GM19467 (cell line): ENCODE data around the gene ORC1.

Experiments
- ATAC-seq: cut with Tn5 transposase; IDR thresholded peaks from one replicate; pipeline ENCODE4 v1.9.1; 2021; ENCODE audit warnings: mild to moderate bottlenecking, moderate library complexity; ENCODE audit not compliant: unreplicated experiment

Gene ORC1

DNA sequence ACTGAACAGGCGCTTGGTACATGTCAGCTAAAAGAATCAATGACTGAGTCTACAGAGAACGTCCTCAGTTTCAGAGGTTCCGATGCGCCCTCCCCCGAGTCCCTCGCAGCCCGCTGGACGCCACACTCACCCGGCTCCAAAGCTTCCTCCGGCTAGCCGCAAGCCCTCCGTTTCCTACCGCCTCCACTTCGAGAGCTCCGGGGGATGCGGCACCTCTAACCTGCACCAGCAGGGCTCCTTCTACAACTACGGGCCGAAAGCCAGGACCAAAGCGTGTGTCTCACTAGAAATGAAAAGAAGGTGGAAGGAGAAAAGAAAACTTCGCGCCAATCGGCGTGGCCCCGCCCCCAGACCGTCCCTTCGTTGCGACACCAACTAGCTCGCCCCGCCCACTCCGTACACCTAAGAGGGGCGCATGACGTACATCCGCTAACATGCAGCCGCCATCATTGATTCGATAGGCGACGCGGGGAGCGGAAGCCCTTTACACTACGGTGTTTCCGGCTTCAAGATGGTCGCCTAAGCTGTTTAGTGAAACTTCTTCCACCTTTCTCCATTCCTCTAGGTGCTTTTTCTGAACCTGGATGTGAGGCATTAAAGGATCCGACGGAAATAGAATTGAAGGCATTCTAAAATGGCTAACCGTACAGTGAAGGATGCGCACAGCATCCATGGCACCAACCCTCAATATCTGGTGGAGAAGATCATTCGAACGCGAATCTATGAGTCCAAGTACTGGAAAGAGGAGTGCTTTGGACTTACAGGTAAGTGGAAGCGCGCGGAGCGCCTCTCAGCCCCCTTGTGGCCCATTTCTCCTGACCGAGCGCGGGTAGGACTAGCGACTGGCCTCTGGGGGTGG is at the start of gene ORC1, which contains the start of gene PRPF38A:
TSS of gene ORC1 (minus strand) at position 308 of the 859 bp plus-strand sequence. CDS start 2,200 bp downstream, outside the sequence.
TSS of gene PRPF38A (plus strand) at position 487 of the 859 bp plus-strand sequence. CDS start at position 635, 148 bp downstream.
- peak; percentile 92 for ATAC-seq

DNA sequence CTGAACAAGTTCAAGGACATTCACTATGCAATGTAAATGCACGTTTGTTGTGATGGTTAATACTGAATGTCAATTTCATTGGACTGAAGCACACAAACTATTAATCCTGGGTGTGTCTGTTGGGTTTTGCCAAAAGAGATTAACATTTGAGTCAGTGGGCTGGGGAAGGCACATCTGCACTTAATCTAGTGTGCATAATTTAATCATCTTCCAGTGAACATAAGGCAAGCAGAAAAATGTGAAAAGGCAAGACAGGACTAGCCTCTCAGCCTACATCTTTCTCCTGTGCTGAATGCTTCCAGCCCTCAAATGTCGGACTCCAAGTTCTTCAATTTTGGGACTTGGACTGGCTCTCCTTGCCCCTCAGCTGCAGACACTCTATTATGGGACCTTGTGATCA is 40.2 kb upstream of the ORC1 start:
- no peak for ATAC-seq

DNA sequence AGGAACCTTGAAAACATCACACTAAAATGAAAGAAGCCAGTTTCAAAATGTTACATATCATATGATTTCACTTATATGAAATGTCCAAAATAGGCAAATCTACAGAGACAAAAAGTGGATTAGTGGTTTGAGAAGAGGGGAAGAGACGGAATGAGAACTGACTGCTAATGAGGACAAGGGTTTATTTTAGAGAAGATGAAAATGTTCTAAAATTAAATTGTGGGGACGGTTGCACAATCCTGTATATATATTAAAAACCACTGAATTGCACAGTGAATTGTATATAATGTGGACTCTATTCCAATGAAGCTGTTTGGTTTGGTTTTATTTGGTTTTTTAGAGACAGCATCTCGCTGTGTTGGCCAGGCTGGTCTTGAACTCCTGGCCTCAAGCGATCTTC is 35.8 kb upstream of the ORC1 start:
- ATAC-seq: no peak

DNA sequence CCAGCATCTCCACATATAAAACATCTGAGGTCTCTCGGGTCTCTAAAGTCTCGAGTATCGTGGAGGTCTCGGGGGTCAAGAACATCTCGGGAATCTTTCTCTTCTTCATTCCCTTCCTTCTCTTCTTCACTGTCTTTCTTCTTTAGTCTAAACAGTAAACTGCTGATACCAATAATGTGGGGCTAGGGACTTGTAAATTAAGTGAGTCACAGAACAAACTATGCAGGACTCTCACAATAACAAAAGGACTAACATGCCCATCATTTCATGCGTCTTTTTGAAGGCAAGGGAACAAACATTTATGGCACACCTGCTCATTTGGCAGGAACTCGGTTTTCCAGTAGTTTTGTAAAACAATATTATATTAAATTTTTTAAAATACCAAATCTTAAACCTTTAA is 32.6 kb upstream of the ORC1 start:
- ATAC-seq: no peak

DNA sequence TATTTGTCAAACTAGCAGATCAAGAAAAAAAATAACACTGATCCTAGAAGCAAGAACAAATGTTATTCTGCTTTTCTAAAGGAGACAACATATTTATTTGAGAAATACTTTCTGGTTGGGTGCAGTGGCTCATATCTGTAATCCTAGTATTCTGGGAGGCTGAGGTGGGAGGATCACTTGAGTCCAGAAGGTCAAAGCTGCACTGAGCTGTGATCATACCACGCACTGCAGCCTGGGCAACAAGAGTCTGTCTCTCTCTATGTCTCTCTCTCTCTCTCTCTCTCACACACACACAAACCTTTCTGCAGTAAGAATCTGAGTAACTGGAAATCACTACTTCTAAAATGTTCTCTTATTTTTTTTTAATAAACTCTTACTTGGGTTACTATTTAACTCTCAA is 31.4 kb upstream of the ORC1 start:
- no peak for ATAC-seq

DNA sequence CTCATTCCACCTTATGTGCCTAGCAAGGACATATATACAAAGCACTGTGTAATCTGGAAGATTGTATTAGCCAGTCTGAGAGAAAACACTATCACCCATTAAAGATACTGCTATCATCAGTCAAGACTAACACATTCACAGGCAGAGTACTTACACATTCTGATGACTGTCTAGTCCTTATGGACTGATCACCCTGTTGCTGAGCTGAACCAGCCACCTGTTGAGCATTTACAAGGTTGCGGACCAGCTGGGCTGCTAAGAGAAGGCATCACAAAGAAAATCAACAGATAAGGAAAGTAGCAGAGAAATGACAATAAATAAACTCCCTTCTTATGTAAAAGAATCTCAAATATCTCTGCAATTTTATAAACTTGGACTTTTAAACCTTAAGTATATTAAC is 31.0 kb upstream of the ORC1 start:
- no peak for ATAC-seq

DNA sequence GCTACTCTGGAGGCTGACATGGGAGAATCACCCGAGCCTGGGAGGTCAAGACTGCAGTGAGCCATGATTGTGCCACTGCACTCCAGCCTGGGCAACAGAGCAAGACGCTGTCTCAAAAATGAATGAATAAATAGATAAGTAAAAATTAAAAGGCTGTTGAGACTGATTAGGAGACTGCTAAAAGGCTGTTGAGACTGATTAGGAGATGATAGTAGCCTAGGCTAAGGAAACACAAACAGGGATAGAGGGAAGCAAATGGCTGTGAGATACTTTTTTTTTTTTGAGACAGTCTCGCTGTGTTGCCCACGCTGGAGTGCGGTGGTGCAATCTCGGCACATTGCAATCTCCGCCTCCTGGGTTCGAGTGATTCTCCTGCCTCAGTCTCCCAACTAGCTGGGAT is 28.6 kb upstream of the ORC1 start:
- no peak for ATAC-seq

DNA sequence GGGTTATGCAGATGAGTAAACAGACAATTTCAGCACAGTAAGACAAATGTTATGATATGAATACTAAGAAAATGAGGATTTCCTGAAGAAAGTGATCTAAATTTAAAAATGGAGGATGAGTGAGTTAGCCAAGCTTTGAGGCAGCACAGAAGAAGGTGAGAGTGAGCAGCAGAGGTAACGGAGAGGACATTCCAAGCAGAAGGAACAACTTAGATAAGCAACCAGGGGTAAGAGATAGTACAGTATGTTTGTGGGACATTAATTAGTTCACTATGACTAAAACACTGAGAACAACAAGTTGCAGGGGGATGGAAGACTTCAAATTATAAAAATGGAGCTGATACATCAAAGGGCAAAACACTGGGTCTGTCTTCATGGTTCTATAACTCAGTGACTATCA is 22.9 kb upstream of the ORC1 start:
- ATAC-seq: no peak

DNA sequence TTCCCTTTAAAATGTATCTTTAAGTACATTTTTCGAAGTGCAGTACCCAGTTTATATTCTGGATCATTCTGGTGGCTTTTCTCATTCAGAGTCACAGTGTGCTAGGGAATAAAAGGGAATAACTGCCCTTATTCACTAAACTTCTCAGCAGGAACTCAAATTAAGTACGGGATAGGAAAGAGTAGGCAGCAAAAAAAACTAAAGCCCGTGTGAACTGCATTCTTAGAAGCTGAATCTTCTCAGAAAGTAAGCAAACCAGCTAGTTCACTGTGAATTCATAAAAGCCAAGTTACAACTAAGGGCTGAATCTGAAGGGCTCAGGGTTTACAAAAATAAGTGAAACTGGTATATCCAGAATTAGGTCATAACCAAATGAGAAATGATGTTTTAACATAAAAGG is 22.1 kb upstream of the ORC1 start:
- no peak for ATAC-seq

DNA sequence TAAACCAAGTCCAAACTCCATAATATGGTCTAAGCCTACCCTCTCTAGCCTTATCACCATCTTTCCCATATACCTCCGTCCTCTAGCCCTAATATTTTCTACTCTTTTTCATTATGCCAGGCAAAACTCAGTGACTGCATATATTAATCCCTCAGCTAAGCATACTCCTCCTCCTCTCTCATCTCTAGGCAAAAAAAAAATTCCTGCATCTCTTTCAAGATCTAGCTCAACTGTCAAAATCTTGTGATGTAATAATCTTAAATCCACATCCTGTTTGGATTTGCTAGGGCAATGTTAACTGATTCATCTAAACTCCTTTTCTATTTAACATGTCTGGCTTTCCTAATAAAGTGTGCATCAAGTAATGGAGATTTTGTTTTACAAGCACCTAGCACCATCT is 20.6 kb upstream of the ORC1 start:
- no peak for ATAC-seq

DNA sequence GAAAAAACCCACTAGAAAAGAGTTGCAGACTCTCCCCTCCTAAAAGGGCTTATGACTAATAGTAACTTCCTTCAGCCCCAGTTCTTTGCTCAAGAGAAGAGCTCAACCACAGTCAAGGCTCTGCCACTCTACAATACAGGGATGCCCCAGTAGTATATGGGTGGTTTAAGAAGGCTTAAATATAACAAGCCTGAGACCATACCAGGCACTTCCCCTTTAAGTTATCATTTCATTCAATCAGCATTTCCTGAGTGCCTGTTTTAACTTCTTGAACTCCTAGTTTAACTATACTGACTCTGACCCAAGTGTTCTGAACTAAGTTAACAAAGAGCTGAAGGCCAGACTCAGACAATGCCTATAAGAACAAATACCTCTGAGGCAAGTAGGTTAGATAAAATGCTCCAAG is 20.0 kb upstream of the ORC1 start:
- no peak for ATAC-seq

DNA sequence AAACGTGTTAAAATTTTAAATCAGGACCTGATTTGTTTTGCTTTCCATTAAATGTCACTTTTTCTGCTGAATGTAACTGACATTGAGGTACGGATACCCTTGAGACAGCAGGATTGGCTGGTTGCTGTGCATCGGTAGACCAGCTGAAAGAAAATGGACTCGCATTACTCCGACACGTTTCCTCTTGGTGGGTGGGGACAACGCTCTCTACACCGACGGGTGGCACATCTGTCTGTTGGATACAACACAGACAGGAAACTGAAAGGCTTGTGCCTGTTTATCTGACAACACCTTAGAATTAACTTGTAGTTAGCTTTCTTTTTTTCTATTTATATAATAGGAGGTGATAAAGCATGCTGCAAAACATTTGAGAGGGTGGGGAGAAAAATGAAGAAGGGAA is 19.5 kb upstream of the ORC1 start:
- ATAC-seq: no peak

DNA sequence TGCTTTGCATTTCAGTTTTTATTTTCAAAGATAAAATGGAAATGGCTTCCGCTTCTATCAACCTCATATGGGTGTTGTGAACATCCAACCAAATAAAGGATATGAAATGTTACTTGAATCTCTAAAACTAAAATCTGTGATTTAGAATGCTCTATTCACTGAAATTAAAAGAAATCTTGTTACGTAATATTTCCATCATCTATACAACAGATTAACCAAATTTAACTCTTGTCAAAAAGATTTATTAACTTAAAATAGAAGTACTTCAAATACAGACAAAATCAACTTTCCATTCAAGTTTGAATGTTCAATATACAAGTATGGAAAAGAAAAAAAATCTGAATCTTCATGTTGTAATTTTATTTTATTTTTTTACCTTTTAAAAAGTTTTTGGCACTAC is 18.8 kb upstream of the ORC1 start:
- ATAC-seq: no peak

DNA sequence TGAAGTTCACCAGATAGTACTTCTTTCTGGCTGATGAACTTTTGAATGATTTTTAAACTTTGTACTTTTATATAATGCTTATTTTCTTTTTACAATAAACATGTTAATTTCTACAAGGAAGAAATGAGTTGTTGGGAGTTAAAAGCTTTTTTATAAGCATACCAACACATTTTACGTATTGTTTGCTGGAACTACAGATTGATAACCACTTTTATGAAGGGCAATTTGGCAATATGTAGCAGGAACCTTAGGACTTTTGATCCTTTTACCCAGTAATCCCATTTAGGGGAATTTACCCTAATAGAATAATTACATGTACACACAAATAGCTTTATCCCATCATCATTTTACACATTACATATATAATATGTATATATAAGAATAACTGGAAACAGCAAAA is 16.5 kb upstream of the ORC1 start:
- no peak for ATAC-seq

DNA sequence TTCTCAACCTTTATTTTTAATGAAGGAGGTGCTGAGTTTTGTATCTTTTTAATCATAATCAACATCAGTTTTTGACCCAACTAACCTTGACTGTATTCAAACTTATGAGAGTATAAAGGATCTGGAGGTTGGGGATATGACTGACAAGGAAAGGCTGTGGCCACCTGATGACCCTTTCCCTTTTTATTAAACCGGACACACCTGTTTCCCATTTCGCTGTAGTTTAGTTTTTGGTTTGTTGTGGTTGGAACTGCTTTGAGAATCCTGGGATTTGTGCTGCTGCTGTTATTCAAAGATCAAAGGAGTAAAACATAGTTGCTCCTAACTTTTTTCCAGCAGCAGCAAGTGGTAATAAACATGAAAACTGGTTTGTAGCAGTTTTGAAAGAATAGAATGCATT is 12.6 kb upstream of the ORC1 start:
- no peak for ATAC-seq

DNA sequence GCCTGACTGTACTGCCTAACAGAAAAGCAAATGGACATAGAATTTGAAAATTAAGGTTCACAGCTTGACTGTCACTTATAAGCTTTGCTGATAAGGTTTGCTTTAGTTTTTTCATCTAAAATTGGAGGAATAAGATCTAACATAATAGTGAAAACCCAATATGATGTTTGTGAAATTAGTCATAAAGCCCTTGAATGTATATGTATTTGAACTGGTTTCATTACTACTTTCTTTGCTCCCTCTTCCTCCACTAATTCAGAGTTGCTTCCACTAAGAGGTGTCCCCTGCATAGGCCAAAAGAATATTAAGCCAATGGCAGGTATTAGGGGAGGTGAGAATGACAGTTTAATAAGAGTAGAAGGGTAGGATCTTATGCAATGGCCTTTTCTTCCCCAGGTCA is 10.7 kb upstream of the ORC1 start:
- ATAC-seq: no peak

DNA sequence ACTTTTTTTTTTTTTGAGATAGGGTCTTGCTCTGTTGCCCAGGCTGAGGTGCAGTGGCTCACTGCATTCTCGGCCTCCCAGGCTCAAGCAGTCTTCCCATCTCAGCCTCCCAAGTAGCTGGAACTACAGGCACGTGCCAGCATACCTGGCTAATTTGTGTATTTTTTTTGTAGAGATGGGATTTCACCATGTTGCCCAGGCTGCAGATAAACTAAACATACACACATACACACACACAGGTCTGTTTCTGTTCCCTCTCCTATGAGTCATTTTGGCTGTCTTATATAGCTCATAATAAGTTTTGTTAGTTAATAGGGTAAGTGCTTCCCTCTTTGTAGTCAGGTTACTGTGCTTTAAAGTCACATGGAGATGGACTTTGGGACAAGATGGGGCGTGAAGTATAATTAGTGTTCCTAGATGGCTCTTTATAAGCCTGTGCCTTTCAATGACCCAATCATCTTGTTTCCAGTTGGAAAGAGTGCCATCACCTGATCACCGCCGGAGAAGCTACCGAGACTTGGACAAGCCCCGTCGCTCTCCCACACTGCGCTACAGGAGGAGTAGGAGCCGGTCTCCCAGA is 9.3 kb upstream of the ORC1 start:
- no peak for ATAC-seq

DNA sequence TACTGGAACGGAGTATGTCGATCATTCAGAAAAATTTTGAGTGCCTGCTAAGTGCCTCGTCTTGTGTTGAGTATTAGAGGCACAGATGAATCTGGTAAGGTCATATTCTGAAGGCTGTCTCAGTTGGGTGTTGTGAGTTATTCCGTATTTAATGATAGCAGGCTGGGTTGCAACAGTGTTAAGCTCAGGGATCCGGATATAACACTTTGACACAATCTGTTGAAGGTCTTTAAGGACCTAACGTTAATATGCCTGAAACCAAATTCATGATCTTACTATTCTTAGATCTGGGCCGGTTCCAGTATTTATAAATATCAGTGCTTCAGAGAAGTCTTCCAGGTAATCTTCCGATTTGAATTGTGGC is 734 bp upstream of the ORC1 start:
- no peak for ATAC-seq

DNA sequence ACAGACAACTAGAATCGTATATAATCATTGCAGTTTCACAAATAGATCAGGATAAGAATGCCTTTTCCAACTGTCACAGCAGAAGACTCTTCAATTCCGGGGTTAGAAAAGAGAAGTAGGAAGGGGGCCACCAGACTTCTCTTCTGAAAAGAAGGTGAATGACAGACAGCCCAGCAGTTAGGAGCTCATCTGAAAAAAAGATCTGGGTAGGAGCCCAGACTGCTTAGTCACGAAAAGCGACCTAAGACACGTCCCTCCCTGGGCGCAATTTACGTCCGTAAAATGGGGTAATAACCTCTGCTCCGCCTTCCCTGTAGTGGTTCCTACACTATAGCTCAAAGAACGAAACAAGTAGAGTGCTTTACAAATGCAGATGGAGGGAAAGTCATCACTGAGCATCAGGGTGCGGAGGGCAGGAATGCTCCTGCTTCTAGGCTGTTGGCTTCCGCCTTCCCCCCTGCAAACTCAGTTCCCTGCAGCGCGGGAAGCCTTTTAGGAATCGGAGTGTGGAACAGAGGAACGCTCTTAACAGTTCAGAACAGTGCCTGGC is 582 bp downstream of the ORC1 start:
- peak; percentile 27 for ATAC-seq

DNA sequence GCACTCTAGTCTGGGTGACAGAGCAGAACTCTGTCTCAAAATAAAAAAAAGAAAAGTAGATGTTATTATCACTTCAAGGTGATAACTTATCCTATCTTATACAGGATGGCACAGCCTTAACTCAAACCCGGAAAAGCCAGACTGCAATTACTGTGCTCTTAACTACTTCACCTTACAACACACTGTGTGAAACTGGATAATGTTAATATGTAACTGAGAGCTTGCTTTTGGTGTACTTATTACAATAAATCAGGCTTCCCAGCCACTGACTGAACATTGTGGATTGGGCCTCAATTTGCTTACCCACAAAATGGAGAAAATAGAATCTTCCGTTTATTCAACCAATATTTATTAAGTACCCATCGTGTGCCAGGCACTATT is 1.4 kb downstream of the ORC1 start:
- ATAC-seq: no peak

DNA sequence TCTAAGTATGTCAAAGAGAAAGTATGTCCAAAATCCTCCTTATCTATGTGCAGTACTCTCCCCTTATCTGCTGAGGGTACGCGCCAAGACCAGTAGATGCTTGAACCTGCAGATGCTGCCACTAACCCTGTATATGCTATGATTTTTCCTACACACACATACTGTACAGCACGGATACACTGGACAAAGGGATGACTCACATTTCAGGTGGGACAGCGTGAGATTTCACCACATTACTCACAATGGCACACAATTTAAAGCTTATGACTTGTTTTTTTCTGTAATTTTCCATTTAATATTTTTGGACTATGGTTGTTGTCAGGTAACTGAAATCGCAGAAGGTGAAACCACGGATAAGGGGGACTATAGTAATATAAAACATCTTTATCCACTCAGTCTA is 4.1 kb downstream of the ORC1 start:
- no peak for ATAC-seq

DNA sequence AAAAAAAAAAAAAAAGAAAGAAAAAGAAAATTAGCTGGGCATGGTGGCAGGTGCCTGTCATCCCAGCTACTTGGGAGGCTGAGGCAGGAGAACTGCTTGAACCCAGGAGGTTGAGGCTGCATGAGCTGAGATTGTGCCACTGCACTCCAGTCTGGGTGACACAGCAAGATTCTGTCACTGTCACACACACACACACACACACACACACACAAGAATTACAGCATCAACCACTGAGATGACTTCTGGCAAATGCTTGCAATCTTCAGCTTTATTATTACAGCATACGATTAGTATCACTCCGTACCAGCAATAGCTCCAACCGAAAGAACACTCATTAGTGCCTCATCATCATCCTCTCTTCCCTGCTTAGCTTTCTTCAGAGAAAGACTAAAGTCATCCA is 4.6 kb downstream of the ORC1 start:
- no peak for ATAC-seq
